ENCODE measurements around the gene CELA2A. TPM values are rescaled to one million over a fixed set of nuclear protein-coding genes. Genes with fewer than 3 reads are reported as not detected.
"Not testable (repeated sequence)": the region's sequence is repeated elsewhere in the genome, so short reads cannot be mapped to it uniquely, and the experiment has no call there.

CELA2A gene
- total and polyA plus RNA-seq, 7 experiments from 2014 or later: not detected

GRCh38 chr1:15459771-15460707 lies 3.5 kb downstream of the CELA2A start:
- DNase-seq (no peak), ATAC-seq (no peak)
- Mint-ChIP-seq H3K4me3 (no peak overlapping the region), H3K36me3 (no peaks in the 10 kb centered on the region), H3K27ac (no peak overlapping the region), H3K4me1 (no peaks in the 10 kb centered on the region), H3K9me3 (no peaks in the 10 kb centered on the region), H3K27me3 (peaks cover 0 to 3% (median 0%) of the 10 kb centered on the region in 5 donors)
- POLR2A ChIA-PET: no interaction called here
- Histone ChIP-seq H3K9me3 (ENCODE audit: control insufficient read depth in 2 of 3, low read length in 3 of 3) (no peaks in the 10 kb centered on the region), H3K27me3 (ENCODE audit: control insufficient read depth in 2 of 2, insufficient read depth in 2 of 2, low read length in 2 of 2) (no peaks in the 10 kb centered on the region), H3K4me1 (ENCODE audit: control insufficient read depth in 2 of 2, insufficient read depth in 2 of 2, low read length in 2 of 2) (no peaks in the 10 kb centered on the region), H3K4me3 (ENCODE audit: low read length) (no peak overlapping the region), H3K36me3 (ENCODE audit: control insufficient read depth in 2 of 3, insufficient read depth in 3 of 3, low read length in 3 of 3) (no peaks in the 10 kb centered on the region), H3K27ac (ENCODE audit: low read depth, low read length) (no peak overlapping the region)
- CTCF ChIA-PET: no interaction called here
- intact Hi-C loops (cut with micrococcal nuclease): no loop called here

- intact Hi-C loops (cut with micrococcal nuclease): no loop called here
- Mint-ChIP-seq H3K4me1 (no peaks in the 10 kb centered on the region), H3K36me3 (no peaks in the 10 kb centered on the region), H3K27ac (no peak overlapping the region), H3K9me3 (no peaks in the 10 kb centered on the region), H3K27me3 (peaks cover 0 to 2% (median 0%) of the 10 kb centered on the region in 5 donors), H3K4me3 (no peak overlapping the region)
- Histone ChIP-seq H3K9me3 (ENCODE audit: control insufficient read depth in 2 of 3, low read length in 3 of 3) (no peaks in the 10 kb centered on the region), H3K4me1 (ENCODE audit: control insufficient read depth in 2 of 2, insufficient read depth in 2 of 2, low read length in 2 of 2) (no peaks in the 10 kb centered on the region), H3K4me3 (ENCODE audit: low read length) (no peak overlapping the region), H3K27ac (ENCODE audit: low read depth, low read length) (no peak overlapping the region), H3K27me3 (ENCODE audit: control insufficient read depth in 2 of 2, insufficient read depth in 2 of 2, low read length in 2 of 2) (no peaks in the 10 kb centered on the region), H3K36me3 (ENCODE audit: control insufficient read depth in 2 of 3, insufficient read depth in 3 of 3, low read length in 3 of 3) (no peaks in the 10 kb centered on the region)
- DNase-seq (no peak), ATAC-seq (no peak)
- ChIA-PET POLR2A (no interaction called here), CTCF (no interaction called here)
Measured at GRCh38 chr1:15460708-15461095, 4.2 kb downstream of the CELA2A start.

- H3K27me3 ChIP-seq (ENCODE audit: control insufficient read depth in 2 of 2, insufficient read depth in 2 of 2, low read length in 2 of 2); POLR2A ChIA-PET; ATAC-seq; H3K4me3 ChIP-seq (ENCODE audit: low read length); H3K9me3 ChIP-seq (ENCODE audit: control insufficient read depth in 2 of 3, low read length in 3 of 3); H3K36me3 ChIP-seq (ENCODE audit: control insufficient read depth in 2 of 3, insufficient read depth in 3 of 3, low read length in 3 of 3); H3K4me3 Mint-ChIP-seq; CTCF ChIA-PET; H3K4me1 Mint-ChIP-seq; DNase-seq; intact Hi-C loops (cut with micrococcal nuclease); H3K27ac ChIP-seq (ENCODE audit: low read depth, low read length); H3K27ac Mint-ChIP-seq; H3K27me3 Mint-ChIP-seq; H3K4me1 ChIP-seq (ENCODE audit: control insufficient read depth in 2 of 2, insufficient read depth in 2 of 2, low read length in 2 of 2); H3K9me3 Mint-ChIP-seq; H3K36me3 Mint-ChIP-seq: not testable (repeated sequence)
Measured at GRCh38 chr1:15463064-15463800, 6.7 kb downstream of the CELA2A start.

- ATAC-seq; POLR2A ChIA-PET; H3K36me3 ChIP-seq (ENCODE audit: control insufficient read depth in 2 of 3, insufficient read depth in 3 of 3, low read length in 3 of 3); DNase-seq; H3K9me3 Mint-ChIP-seq; intact Hi-C loops (cut with micrococcal nuclease); H3K27ac ChIP-seq (ENCODE audit: low read depth, low read length); H3K4me3 Mint-ChIP-seq; CTCF ChIA-PET; H3K4me1 ChIP-seq (ENCODE audit: control insufficient read depth in 2 of 2, insufficient read depth in 2 of 2, low read length in 2 of 2); H3K27me3 Mint-ChIP-seq; H3K36me3 Mint-ChIP-seq; H3K9me3 ChIP-seq (ENCODE audit: control insufficient read depth in 2 of 3, low read length in 3 of 3); H3K27ac Mint-ChIP-seq; H3K4me1 Mint-ChIP-seq; H3K4me3 ChIP-seq (ENCODE audit: low read length); H3K27me3 ChIP-seq (ENCODE audit: control insufficient read depth in 2 of 2, insufficient read depth in 2 of 2, low read length in 2 of 2): not testable (repeated sequence)
Measured at GRCh38 chr1:15463926-15464322, 7.4 kb downstream of the CELA2A start.

- intact Hi-C loops (cut with micrococcal nuclease): no loop called here
- Histone ChIP-seq H3K9me3 (ENCODE audit: control insufficient read depth in 2 of 3, low read length in 3 of 3) (no peaks in the 10 kb centered on the region), H3K27me3 (ENCODE audit: control insufficient read depth in 2 of 2, insufficient read depth in 2 of 2, low read length in 2 of 2) (no peaks in the 10 kb centered on the region), H3K4me1 (ENCODE audit: control insufficient read depth in 2 of 2, insufficient read depth in 2 of 2, low read length in 2 of 2) (no peaks in the 10 kb centered on the region), H3K36me3 (ENCODE audit: control insufficient read depth in 2 of 3, insufficient read depth in 3 of 3, low read length in 3 of 3) (no peaks in the 10 kb centered on the region), H3K4me3 (ENCODE audit: low read length) (no peak overlapping the region), H3K27ac (ENCODE audit: low read depth, low read length) (no peak overlapping the region)
- H3K4me1 Mint-ChIP-seq: peaks cover 0 to 2% (median 0%) of the 10 kb centered on the region in 7 donors
- ChIA-PET POLR2A (no interaction called here), CTCF (no interaction called here)
- H3K9me3 Mint-ChIP-seq: peaks cover 0 to 4% (median 0%) of the 10 kb centered on the region in 11 donors
- no peak overlapping the region for H3K4me3 Mint-ChIP-seq
- H3K36me3 Mint-ChIP-seq: no peaks in the 10 kb centered on the region
- DNase-seq: no peak
- no peak for ATAC-seq
- H3K27ac Mint-ChIP-seq: no peak overlapping the region
- H3K27me3 Mint-ChIP-seq: peaks cover 0 to 3% (median 0%) of the 10 kb centered on the region in 5 donors
Measured at GRCh38 chr1:15465674-15466073, 9.1 kb downstream of the CELA2A start.

- H3K9me3 Mint-ChIP-seq, CTCF ChIA-PET: not testable (repeated sequence)
Measured at GRCh38 chr1:15466955-15467625, 10.6 kb downstream of the CELA2A start.

More at GRCh38 chr1:15466955-15467625, 10.6 kb downstream of the CELA2A start:
- DNase-seq; H3K4me1 Mint-ChIP-seq; H3K27me3 Mint-ChIP-seq; H3K27me3 ChIP-seq (ENCODE audit: control insufficient read depth in 2 of 2, insufficient read depth in 2 of 2, low read length in 2 of 2); H3K27ac Mint-ChIP-seq; H3K27ac ChIP-seq (ENCODE audit: low read depth, low read length); H3K4me1 ChIP-seq (ENCODE audit: control insufficient read depth in 2 of 2, insufficient read depth in 2 of 2, low read length in 2 of 2); ATAC-seq; intact Hi-C loops (cut with micrococcal nuclease); H3K36me3 ChIP-seq (ENCODE audit: control insufficient read depth in 2 of 3, insufficient read depth in 3 of 3, low read length in 3 of 3); POLR2A ChIA-PET; H3K4me3 Mint-ChIP-seq; H3K4me3 ChIP-seq (ENCODE audit: low read length); H3K36me3 Mint-ChIP-seq; H3K9me3 ChIP-seq (ENCODE audit: control insufficient read depth in 2 of 3, low read length in 3 of 3): not testable (repeated sequence)

Measured in naive thymus-derived CD4-positive, alpha-beta T cell (primary cell).